Measurements from ENCODE around the gene PLEKHG7. TPM values are rescaled to one million over a fixed set of nuclear protein-coding genes. Genes with fewer than 3 reads are reported as not detected.
"Not testable (repeated sequence)": the region's sequence is repeated elsewhere in the genome, so short reads cannot be mapped to it uniquely, and the experiment has no call there.

The PLEKHG7 gene
- total RNA-seq, 2 donors from 2014 or later = not detected

DNA sequence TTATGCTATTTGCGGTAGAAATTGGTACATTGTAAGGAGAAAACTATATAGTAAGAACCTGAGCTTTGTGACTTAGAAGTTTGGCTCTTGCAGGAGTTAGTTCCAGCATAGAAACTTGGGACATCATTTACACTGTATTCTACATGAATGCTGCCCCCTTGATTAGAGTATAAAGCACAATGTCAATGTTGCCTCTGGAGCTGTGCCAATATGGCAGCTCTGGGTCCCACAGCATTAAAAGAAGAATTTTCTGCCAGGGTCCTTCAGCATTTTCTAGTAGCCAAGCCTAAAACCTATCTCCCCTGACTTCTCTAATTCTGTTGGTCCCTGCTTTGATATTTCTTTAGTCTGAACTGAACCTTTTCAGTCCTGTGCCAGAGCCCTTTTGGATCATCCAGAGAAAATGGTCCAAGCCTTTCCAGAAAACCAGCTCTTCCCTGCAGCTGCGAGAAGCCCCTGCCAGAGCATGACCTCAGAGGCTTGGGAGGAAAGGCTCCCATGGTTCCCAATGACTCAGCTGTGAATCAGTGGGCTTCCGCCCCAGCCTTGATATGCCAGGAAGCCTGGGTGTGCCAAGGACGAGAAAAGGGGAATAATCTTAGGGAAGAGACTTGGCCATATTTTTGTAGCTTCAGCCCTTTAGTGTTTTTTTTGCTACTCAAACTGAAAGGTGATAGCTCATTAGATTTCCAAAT is 43.2 kb downstream of the PLEKHG7 start:
- no peak overlapping the region for H3K4me3 Mint-ChIP-seq
- no peaks in the 10 kb centered on the region for H3K36me3 ChIP-seq (ENCODE audit: control insufficient read depth, insufficient read depth, low read length)
- DNase-seq = no peak
- no peak overlapping the region for H3K4me3 ChIP-seq (ENCODE audit: low read length)
- H3K4me1 Mint-ChIP-seq = no peaks in the 10 kb centered on the region
- no peaks in the 10 kb centered on the region for H3K4me1 ChIP-seq (ENCODE audit: control insufficient read depth, insufficient read depth, low read length)
- no peak for TF ChIP-seq CTCF (conservative IDR thresholded peaks at IDR 0.05)
- H3K27me3 ChIP-seq (ENCODE audit: control insufficient read depth, insufficient read depth, low read length, poor library complexity, severe bottlenecking) = no peaks in the 10 kb centered on the region
- 94 to 96% methylated on average over 3 to 4 of the region's 4 CpGs for WGBS, 2 experiments (ENCODE audit: insufficient coverage in 1 of 2, insufficient read length in 1 of 2)
- H3K9ac ChIP-seq (ENCODE audit: extremely low read depth, low read length, poor library complexity, severe bottlenecking) = no peak overlapping the region
- H3K9me3 Mint-ChIP-seq = no peaks in the 10 kb centered on the region
- no peak overlapping the region for H3K27ac Mint-ChIP-seq
- no peaks in the 10 kb centered on the region for H3K9me3 ChIP-seq (ENCODE audit: control insufficient read depth, low read length)
- H3K27me3 Mint-ChIP-seq (ENCODE audit: insufficient read depth) = no peaks in the 10 kb centered on the region
- H3K27ac ChIP-seq (ENCODE audit: low read depth, low read length) = no peak overlapping the region
- no peaks in the 10 kb centered on the region for H3K36me3 Mint-ChIP-seq (ENCODE audit: low read depth)

DNA sequence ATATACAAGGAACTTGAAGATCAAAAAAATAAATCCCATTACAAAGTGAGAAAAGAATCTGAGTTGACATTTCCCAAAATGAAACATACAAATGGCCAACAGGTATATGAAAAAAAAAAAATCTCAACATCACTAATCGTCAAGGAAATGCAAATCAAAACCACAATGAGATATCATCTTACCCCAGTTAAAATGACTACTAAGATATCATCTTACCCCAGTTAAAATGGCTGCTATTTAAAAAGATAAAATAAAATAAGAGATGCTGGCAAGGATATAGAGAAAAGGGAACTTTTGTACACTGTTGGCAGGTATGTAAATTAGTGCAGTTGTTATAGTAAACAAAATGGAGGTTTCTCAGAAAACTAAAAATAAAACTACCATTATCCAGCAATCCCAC is 44.4 kb downstream of the PLEKHG7 start:
- no peak for DNase-seq
- Mint-ChIP-seq H3K4me1 (no peaks in the 10 kb centered on the region), H3K4me3 (no peak overlapping the region), H3K27me3 (ENCODE audit: insufficient read depth) (no peaks in the 10 kb centered on the region), H3K9me3 (no peaks in the 10 kb centered on the region), H3K36me3 (ENCODE audit: low read depth) (no peaks in the 10 kb centered on the region), H3K27ac (no peak overlapping the region)
- H3K4me3 ChIP-seq (ENCODE audit: low read length) = no peak overlapping the region
- 100% methylated on average over 1 of the region's 1 CpG for WGBS, 2 experiments (ENCODE audit: insufficient coverage in 1 of 2, insufficient read length in 1 of 2)
- H3K4me1 ChIP-seq (ENCODE audit: control insufficient read depth, insufficient read depth, low read length) = no peaks in the 10 kb centered on the region
- H3K9ac ChIP-seq (ENCODE audit: extremely low read depth, low read length, poor library complexity, severe bottlenecking) = no peak overlapping the region
- TF ChIP-seq CTCF (conservative IDR thresholded peaks at IDR 0.05) = no peak
- H3K36me3 ChIP-seq (ENCODE audit: control insufficient read depth, insufficient read depth, low read length) = no peaks in the 10 kb centered on the region
- no peaks in the 10 kb centered on the region for H3K9me3 ChIP-seq (ENCODE audit: control insufficient read depth, low read length)
- H3K27ac ChIP-seq (ENCODE audit: low read depth, low read length) = no peak overlapping the region
- no peaks in the 10 kb centered on the region for H3K27me3 ChIP-seq (ENCODE audit: control insufficient read depth, insufficient read depth, low read length, poor library complexity, severe bottlenecking)

GRCh38 chr12:92749691-92750090 is 46.9 kb downstream of the PLEKHG7 start:
- H3K4me1 ChIP-seq (ENCODE audit: control insufficient read depth, insufficient read depth, low read length); H3K27ac ChIP-seq (ENCODE audit: low read depth, low read length); H3K9ac ChIP-seq (ENCODE audit: extremely low read depth, low read length, poor library complexity, severe bottlenecking); H3K9me3 Mint-ChIP-seq; H3K27ac Mint-ChIP-seq; DNase-seq; H3K27me3 Mint-ChIP-seq (ENCODE audit: insufficient read depth); H3K4me3 Mint-ChIP-seq; H3K36me3 ChIP-seq (ENCODE audit: control insufficient read depth, insufficient read depth, low read length); H3K9me3 ChIP-seq (ENCODE audit: control insufficient read depth, low read length); H3K4me1 Mint-ChIP-seq; H3K36me3 Mint-ChIP-seq (ENCODE audit: low read depth); H3K4me3 ChIP-seq (ENCODE audit: low read length); H3K27me3 ChIP-seq (ENCODE audit: control insufficient read depth, insufficient read depth, low read length, poor library complexity, severe bottlenecking): not testable (repeated sequence)
